H1 (cell line): Measurements from ENCODE around the gene BAIAP2. TPM values are rescaled to one million over a fixed set of nuclear protein-coding genes. Genes with fewer than 3 reads are reported as not detected.

ENCODE experiments used
- CTCF ChIA-PET: fragments of 300-600 bp; sonication (Branson Sonifier 250); formaldehyde crosslinking; loops from one replicate; lab custom pipeline; 2021; ENCODE audit not compliant: partially characterized antibody; lab: Charles Lee
- POLR2A ChIA-PET: fragments of 300-600 bp; sonication (Branson Sonifier 250); formaldehyde crosslinking; loops from one replicate; lab custom pipeline; 2021; ENCODE audit warnings: inconsistent platforms; ENCODE audit not compliant: partially characterized antibody; lab: Charles Lee
- DNase-seq, 2 experiments: peaks; one replicate each; pipeline versions ENCODE4 v3.0.0 to v3.0.0-alpha.2; 2010 to 2022; ENCODE audit warnings: low spot score in 2 of 2, low read depth in 1 of 2, mixed read lengths in 1 of 2
- FAIRE-seq: peaks from 2 replicates; lab custom pipeline; 2011; peaks lifted over from hg19 to GRCh38; lab: Jason Lieb, UNC
- H2AFZ ChIP-seq: 2 replicates; pipeline ENCODE4 v1.8.1; 2012; ENCODE audit warnings: low read length, inconsistent platforms
- H2AK5ac ChIP-seq: 2 replicates; pipeline ENCODE4 v1.6.1; 2013; ENCODE audit warnings: low read depth, low read length
- H2BK120ac ChIP-seq: replicated peaks from 2 replicates; pipeline ENCODE3; 2013; ENCODE audit warnings: low read depth, low read length, inconsistent platforms
- H2BK12ac ChIP-seq: 2 replicates; pipeline ENCODE4 v1.6.1; 2013; ENCODE audit warnings: low read depth, low read length
- H2BK15ac ChIP-seq: 2 replicates; pipeline ENCODE4 v1.6.1; 2013; ENCODE audit warnings: low read length
- H2BK20ac ChIP-seq: 2 replicates; pipeline ENCODE4 v1.6.1; 2013; ENCODE audit warnings: low read length
- H2BK5ac ChIP-seq: 2 replicates; pipeline ENCODE4 v1.6.1; 2013; ENCODE audit warnings: low read depth, low read length
- H3K14ac ChIP-seq: 2 replicates; pipeline ENCODE4 v1.6.1; 2013; ENCODE audit warnings: inconsistent platforms; ENCODE audit not compliant: insufficient read length
- H3K18ac ChIP-seq: 2 replicates; pipeline ENCODE4 v1.6.1; 2013; ENCODE audit warnings: low read length; ENCODE audit errors: extremely low read depth
- H3K23ac ChIP-seq: 2 replicates; pipeline ENCODE4 v1.6.1; 2013; ENCODE audit warnings: inconsistent platforms; ENCODE audit not compliant: insufficient read length
- H3K23me2 ChIP-seq: 2 replicates; pipeline ENCODE4 v1.6.1; 2013; ENCODE audit warnings: low read depth, low read length
- H3K27ac ChIP-seq: 2 replicates; pipeline ENCODE4 v1.6.1; 2011; ENCODE audit warnings: low read depth, low read length, inconsistent platforms
- H3K27me3 ChIP-seq, 4 experiments: replicated peaks in 1 of 4; 1 replicate in 1 of 4; 2 replicates in 3 of 4; pipeline versions ENCODE4 v1.6.1 to v1.8.1; 2011 to 2013; ENCODE audit warnings: low read length in 3 of 4, mild to moderate bottlenecking in 3 of 4, inconsistent platforms in 2 of 4, mixed read lengths in 2 of 4, moderate library complexity in 1 of 4; ENCODE audit not compliant: control insufficient read depth in 3 of 4, insufficient read depth in 3 of 4; ENCODE audit errors: extremely low read depth in 1 of 4
- H3K36me3 ChIP-seq, 4 experiments: 2 replicates each; pipeline versions ENCODE4 v1.6.1 to v1.8.1; 2011 to 2013; ENCODE audit warnings: mild to moderate bottlenecking in 4 of 4, low read length in 3 of 4, moderate library complexity in 2 of 4, control low read depth in 1 of 4, inconsistent platforms in 1 of 4; ENCODE audit not compliant: insufficient read depth in 4 of 4, control insufficient read depth in 2 of 4
- H3K4ac ChIP-seq: replicated peaks from 2 replicates; pipeline ENCODE3; 2013; ENCODE audit warnings: low read length, low read depth, mixed read lengths, inconsistent platforms; ENCODE audit not compliant: insufficient read length
- H3K4me1 ChIP-seq, 4 experiments: replicated peaks in 1 of 4; 1 replicate in 1 of 4; 2 replicates in 3 of 4; pipeline versions ENCODE4 v1.6.1 to v1.8.1; 2011 to 2013; ENCODE audit warnings: low read length in 3 of 4, inconsistent platforms in 2 of 4, mixed read lengths in 1 of 4; ENCODE audit not compliant: insufficient read depth in 4 of 4, control insufficient read depth in 3 of 4
- H3K4me2 ChIP-seq, 2 experiments: 2 replicates each; pipeline versions ENCODE4 v1.6.1 to v1.8.1; 2011 to 2013; ENCODE audit warnings: low read depth in 2 of 2, low read length in 2 of 2, control low read depth in 1 of 2, inconsistent platforms in 1 of 2, mild to moderate bottlenecking in 1 of 2; ENCODE audit not compliant: insufficient read depth in 1 of 2
- H3K4me3 ChIP-seq, 4 experiments: fragments of 200-600, 300-600 bp in 1 of 4; sonication (generic), shearing (Covaris generic), sonication (Bioruptor Twin) in 1 of 4; 2 replicates each; pipeline versions ENCODE4 v1.5.1 to v1.8.1; 2011 to 2016; ENCODE audit warnings: low read length in 4 of 4, low read depth in 3 of 4, control low read depth in 2 of 4, inconsistent platforms in 2 of 4, mild to moderate bottlenecking in 2 of 4, mixed read lengths in 1 of 4, moderate library complexity in 1 of 4; ENCODE audit not compliant: insufficient read depth in 2 of 4; ENCODE audit errors: extremely low read depth in 1 of 4
- H3K56ac ChIP-seq: replicated peaks from 2 replicates; pipeline ENCODE3; 2013; ENCODE audit warnings: low read depth, mild to moderate bottlenecking, mixed read lengths, low read length, inconsistent platforms; ENCODE audit not compliant: insufficient read length
- H3K79me1 ChIP-seq: 2 replicates; pipeline ENCODE4 v1.6.1; 2013; ENCODE audit warnings: low read depth, low read length, control low read depth
- H3K79me2 ChIP-seq, 2 experiments: 2 replicates each; pipeline versions ENCODE4 v1.6.1 to v1.8.1; 2012 to 2013; ENCODE audit warnings: low read length in 2 of 2, mild to moderate bottlenecking in 2 of 2, inconsistent platforms in 1 of 2; ENCODE audit not compliant: insufficient read depth in 2 of 2, control insufficient read depth in 1 of 2
- H3K9ac ChIP-seq, 4 experiments: replicated peaks in 1 of 4; 1 replicate in 1 of 4; 2 replicates in 3 of 4; pipeline versions ENCODE4 v1.6.1 to v1.8.1; 2011 to 2013; ENCODE audit warnings: low read depth in 3 of 4, low read length in 3 of 4, control low read depth in 2 of 4, mild to moderate bottlenecking in 2 of 4, moderate library complexity in 2 of 4, inconsistent platforms in 1 of 4; ENCODE audit errors: extremely low read depth in 1 of 4
- H3K9me3 ChIP-seq, 2 experiments: 2 replicates each; pipeline versions ENCODE4 v1.6.1 to v1.8.1; 2012 to 2013; ENCODE audit warnings: mild to moderate bottlenecking in 2 of 2, moderate library complexity in 2 of 2, control low read depth in 1 of 2, inconsistent platforms in 1 of 2, low read depth in 1 of 2, low read length in 1 of 2, mixed read lengths in 1 of 2; ENCODE audit not compliant: insufficient read depth in 2 of 2
- H4K20me1 ChIP-seq, 2 experiments: replicated peaks in 1 of 2; 2 replicates each; pipeline versions ENCODE3 to v1.8.1; 2011 to 2013; ENCODE audit warnings: inconsistent platforms in 2 of 2, low read length in 2 of 2, mild to moderate bottlenecking in 1 of 2; ENCODE audit not compliant: insufficient read depth in 2 of 2, control insufficient read depth in 1 of 2
- H4K5ac ChIP-seq: 2 replicates; pipeline ENCODE4 v1.6.1; 2013; ENCODE audit warnings: low read length, low read depth, mixed read lengths, inconsistent platforms; ENCODE audit not compliant: insufficient read length
- H4K8ac ChIP-seq: 2 replicates; pipeline ENCODE4 v1.8.0; 2013; ENCODE audit warnings: mild to moderate bottlenecking, moderate library complexity, low read length, inconsistent platforms; ENCODE audit not compliant: insufficient read depth; ENCODE audit errors: extremely low read depth
- H4K91ac ChIP-seq: replicated peaks from 2 replicates; pipeline ENCODE3; 2013; ENCODE audit warnings: low read length, mixed read lengths, inconsistent platforms; ENCODE audit not compliant: insufficient read length
- BRCA1 ChIP-seq: IDR thresholded peaks from 2 replicates; pipeline ENCODE4 v1.6.1; 2012; ENCODE audit warnings: low read depth, low read length, improper control_type of control experiment
- CBX8 ChIP-seq: fragments of 300-800, 300-1000 bp; sonication (generic); IDR thresholded peaks from 2 replicates; pipeline ENCODE4 v1.7.1; 2016; ENCODE audit warnings: low read depth, low read length, borderline replicate concordance
- RAD21 ChIP-seq, 2 experiments: IDR thresholded peaks in 1 of 2; conservative IDR thresholded peaks in 1 of 2; 2 replicates each; pipeline ENCODE4 v1.6.1; 2011; ENCODE audit warnings: low read depth in 2 of 2, low read length in 2 of 2, improper control_type of control experiment in 1 of 2, inconsistent platforms in 1 of 2, mild to moderate bottlenecking in 1 of 2, moderate library complexity in 1 of 2
- RBBP5 ChIP-seq: IDR thresholded peaks from 2 replicates; pipeline ENCODE4 v1.7.1; 2012; ENCODE audit warnings: low read depth, mild to moderate bottlenecking, inconsistent platforms, low read length, moderate library complexity, borderline replicate concordance
- RNF2 ChIP-seq: fragments of 200-900, 300-1000 bp; sonication (generic); IDR thresholded peaks from 2 replicates; pipeline ENCODE4 v1.7.1; 2016; ENCODE audit warnings: borderline replicate concordance, low read depth, mild to moderate bottlenecking, antibody characterized with exemption, low read length; ENCODE audit not compliant: poor library complexity, severe bottlenecking; ENCODE audit errors: missing control alignments
- SP1 ChIP-seq: IDR thresholded peaks from 2 replicates; pipeline ENCODE4 v1.6.1; 2011; ENCODE audit warnings: low read depth, low read length
- WGBS, 2 experiments: shearing (Covaris generic) in 1 of 2; methylation state at CpG; one replicate each; pipeline versions ENCODE4 v1.1.6 to v1.1.7; 2013 to 2015; ENCODE audit warnings: low lambda C conversion rate in 2 of 2, mixed read lengths in 2 of 2, inconsistent platforms in 1 of 2, low coverage in 1 of 2, missing lambda C conversion rate in 1 of 2; ENCODE audit not compliant: insufficient replicate concordance in 2 of 2, insufficient coverage in 1 of 2, insufficient read length in 1 of 2; ENCODE audit errors: extremely low coverage in 1 of 2, missing lambda C conversion rate in 1 of 2; 5-methylcytosine and 5-hydroxymethylcytosine counted together
- polyA plus RNA-seq, 7 experiments: library from polyadenylated mRNA; depleted of rRNA in 3 of 7; stranded (reverse) in 5 of 7; unstranded in 2 of 7; fragments of >200 nt in 5 of 7; fragments of 200-250 nt in 2 of 7; gene quantifications; 1 replicate in 5 of 7; 2 replicates in 1 of 7; 4 replicates in 1 of 7; pipeline versions ENCODE4 v1.2.1 to v1.2.3, GENCODE V29; 2011 to 2013; ENCODE audit warnings: missing spikeins in 2 of 7, mixed read lengths in 2 of 7
- total RNA-seq: library from RNA; stranded (reverse); fragmentation: NEBNext Ultra II Directional; extraction: Animal tissue kit (Norgen Biotek cat#: 25700); gene quantifications from 2 replicates; pipeline ENCODE4 v1.2.1, GENCODE V29; 2021

BAIAP2 gene
- total and polyA plus RNA-seq, 2 of the 8 experiments (the other 6 are each of a cell fraction or from before 2014, with no cell fraction given), result 10.0 to 22.8 TPM

DNA sequence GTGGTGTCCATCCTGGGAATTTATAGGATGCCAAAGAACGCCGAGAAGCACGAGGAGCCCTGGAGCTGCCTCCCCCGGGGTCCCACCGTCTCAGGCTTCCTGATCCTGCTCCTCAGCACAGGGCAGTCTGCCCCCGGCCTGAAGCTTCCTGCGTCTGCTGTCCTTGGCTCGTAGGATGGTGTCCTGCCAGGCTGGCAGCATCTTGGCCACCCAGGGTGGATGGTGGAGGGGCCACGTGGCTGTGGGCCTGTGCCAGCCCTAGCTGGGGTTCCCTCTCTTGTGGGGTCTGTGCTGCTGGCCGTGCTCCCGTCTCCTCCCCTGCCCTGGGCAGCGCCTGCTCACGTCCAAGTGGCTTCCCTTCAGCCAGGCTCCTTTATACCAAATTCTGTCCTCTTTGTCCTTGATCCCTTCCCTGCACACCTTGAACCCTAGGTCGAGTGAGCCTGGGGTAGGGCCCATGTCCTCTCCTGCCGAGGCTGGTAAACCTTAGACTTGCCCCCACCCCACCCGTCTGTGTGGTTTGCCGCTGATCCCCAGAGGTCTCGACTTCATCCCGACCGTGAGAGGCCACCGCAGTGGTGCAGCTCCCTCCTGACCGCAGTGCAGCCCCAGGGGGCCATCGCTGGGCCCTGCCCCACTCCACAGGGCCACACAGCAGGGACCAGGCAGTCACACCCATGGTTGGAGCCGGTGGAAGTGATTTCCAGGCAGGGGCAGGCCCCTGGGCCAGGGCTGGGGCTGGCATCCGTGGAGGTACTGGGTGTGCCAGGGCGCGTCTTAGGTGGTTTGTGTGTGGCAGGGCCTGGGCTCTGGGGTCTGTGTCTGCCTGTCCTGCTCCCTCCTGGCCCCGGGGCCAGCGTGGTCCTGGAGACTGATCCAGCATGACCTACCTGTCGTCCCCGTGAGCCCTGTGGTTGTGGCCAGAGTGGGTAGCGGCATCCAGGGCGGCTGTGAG lies 46.5 kb downstream of the BAIAP2 start:
- Histone ChIP-seq H3K14ac (no peak overlapping the region), H3K9me3 (no peaks in the 10 kb centered on the region), H2BK120ac (no peak overlapping the region), H3K9ac (no peak overlapping the region), H3K4me2 (no peak overlapping the region), H3K4ac (no peak overlapping the region), H2BK12ac (no peak overlapping the region), H2AFZ (no peak overlapping the region), H3K27me3 (no peaks in the 10 kb centered on the region), H4K8ac (peak overlapping the region; percentile 92), H2AK5ac (0 out of 2 replicates have a peak overlapping the region, but pooled peaks have one; percentile 3), H3K23ac (no peak overlapping the region), H2BK20ac (no peak overlapping the region), H3K18ac (no peak overlapping the region), H3K79me2 (no peaks in the 10 kb centered on the region), H2BK5ac (peak overlapping the region; percentile 35; the same call in 1 of the 2 replicates), H3K27ac (no peak overlapping the region), H3K23me2 (no peaks in the 10 kb centered on the region), H4K5ac (no peak overlapping the region), H3K79me1 (peaks cover 7% of the 10 kb centered on the region), H3K36me3 (no peaks in the 10 kb centered on the region; a peak in 1 of 8 replicates), H3K4me3 (no peak overlapping the region), H4K20me1 (peaks cover 0 to 12% of the 10 kb centered on the region in 2 experiments), H3K4me1 (no peaks in the 10 kb centered on the region; a peak in 1 of 7 replicates), H4K91ac (no peak overlapping the region), H3K56ac (no peak overlapping the region), H2BK15ac (no peak overlapping the region)
- 91% methylated on average over 31 of the region's 33 CpGs; no CpG with 5 or more reads in 1 of the 2 experiments for WGBS, 2 experiments
- ChIA-PET POLR2A (interaction anchor here (0.9 kb wide), 1 partner anchor 8 kb away, joined by 3 read pairs; no protein-coding TSS in a partner anchor), CTCF (interaction anchor here (0.6 to 7.0 kb wide), 4 partner anchors 14 to 1269 kb away, joined by 3 to 35 read pairs (median 4); no protein-coding TSS in a partner anchor)
- DNase-seq, result no peak
- FAIRE-seq, result no peak
- TF ChIP-seq RBBP5, result no peak
- TF ChIP-seq RNF2, result no peak
- TF ChIP-seq BRCA1, result no peak
- TF ChIP-seq RAD21 (IDR thresholded peaks at IDR 0.05 in 1 of 2, conservative IDR thresholded peaks at IDR 0.05 in 1 of 2; ENCODE audit: low read depth in 2 of 2, low read length in 2 of 2), result no peak
- no peak for TF ChIP-seq CBX8
- no peak for TF ChIP-seq SP1
